SK-N-MC (cell line): ENCODE data around the gene COL16A1.

ENCODE experiments used
- EZH2 ChIP-seq: fragments of 200-600 bp; sonication (generic); IDR thresholded peaks from one replicate; pipeline ENCODE4 v1.6.1; 2017; ENCODE audit warnings: antibody characterized with exemption
- FOXP2 ChIP-seq: optimal IDR thresholded peaks from 2 replicates; pipeline ENCODE3; 2011; ENCODE audit warnings: mild to moderate bottlenecking, moderate library complexity; ENCODE audit not compliant: insufficient read depth; ENCODE audit errors: extremely low read length, control extremely low read depth
- POLR2AphosphoS5 ChIP-seq: IDR thresholded peaks from 2 replicates; pipeline ENCODE4 v1.6.1; 2012; ENCODE audit warnings: mild to moderate bottlenecking, low read depth, low read length, borderline replicate concordance

- TF ChIP-seq EZH2 (no peak), POLR2AphosphoS5 (no peak), FOXP2 (no peak)
Observed at GRCh38 chr1:31679091-31679490, 24.7 kb downstream of the COL16A1 start.
